SK-N-SH treated with all-trans-retinoic acid at 6 μM for 48 hours (cell line): ENCODE measurements around the gene ATP5PD.

Experiments used
- CSDC2 ChIP-seq: fragments of 250-450 bp; sonication (Bioruptor Pico); IDR thresholded peaks from 2 replicates; pipeline ENCODE4 v1.5.0; 2020; ENCODE audit warnings: mild to moderate bottlenecking, moderate library complexity
- GLIS3 ChIP-seq: fragments of 250-450 bp; sonication (Bioruptor Pico); IDR thresholded peaks from 2 replicates; pipeline ENCODE4 v1.5.0; 2020; ENCODE audit warnings: mild to moderate bottlenecking, moderate library complexity
- RARB ChIP-seq: fragments of 250-450 bp; sonication (Bioruptor Pico); IDR thresholded peaks from 2 replicates; pipeline ENCODE4 v1.8.0; 2021; ENCODE audit warnings: mild to moderate bottlenecking, moderate library complexity
- TF ChIP-seq, protein P1 (sequence below): fragments of 250-450 bp; sonication (Bioruptor Pico); IDR thresholded peaks from 2 replicates; pipeline ENCODE4 v1.8.0; 2021; ENCODE audit warnings: low read depth, mild to moderate bottlenecking, moderate library complexity, borderline replicate concordance
- TF ChIP-seq, protein P2 (sequence below): fragments of 250-450 bp; sonication (Bioruptor Pico); IDR thresholded peaks from 2 replicates; pipeline ENCODE4 v1.8.0; 2020; ENCODE audit warnings: mild to moderate bottlenecking, moderate library complexity, borderline replicate concordance
- TF ChIP-seq, protein P3 (sequence below): fragments of 250-450 bp; sonication (Bioruptor Pico); IDR thresholded peaks from 2 replicates; pipeline ENCODE4 v1.5.1; 2020; ENCODE audit warnings: low read depth, mild to moderate bottlenecking, moderate library complexity
- TF ChIP-seq, protein P4 (sequence below): fragments of 250-450 bp; sonication (Bioruptor Pico); IDR thresholded peaks from 2 replicates; pipeline ENCODE4 v1.5.0; 2020; ENCODE audit warnings: mild to moderate bottlenecking, moderate library complexity

DNA sequence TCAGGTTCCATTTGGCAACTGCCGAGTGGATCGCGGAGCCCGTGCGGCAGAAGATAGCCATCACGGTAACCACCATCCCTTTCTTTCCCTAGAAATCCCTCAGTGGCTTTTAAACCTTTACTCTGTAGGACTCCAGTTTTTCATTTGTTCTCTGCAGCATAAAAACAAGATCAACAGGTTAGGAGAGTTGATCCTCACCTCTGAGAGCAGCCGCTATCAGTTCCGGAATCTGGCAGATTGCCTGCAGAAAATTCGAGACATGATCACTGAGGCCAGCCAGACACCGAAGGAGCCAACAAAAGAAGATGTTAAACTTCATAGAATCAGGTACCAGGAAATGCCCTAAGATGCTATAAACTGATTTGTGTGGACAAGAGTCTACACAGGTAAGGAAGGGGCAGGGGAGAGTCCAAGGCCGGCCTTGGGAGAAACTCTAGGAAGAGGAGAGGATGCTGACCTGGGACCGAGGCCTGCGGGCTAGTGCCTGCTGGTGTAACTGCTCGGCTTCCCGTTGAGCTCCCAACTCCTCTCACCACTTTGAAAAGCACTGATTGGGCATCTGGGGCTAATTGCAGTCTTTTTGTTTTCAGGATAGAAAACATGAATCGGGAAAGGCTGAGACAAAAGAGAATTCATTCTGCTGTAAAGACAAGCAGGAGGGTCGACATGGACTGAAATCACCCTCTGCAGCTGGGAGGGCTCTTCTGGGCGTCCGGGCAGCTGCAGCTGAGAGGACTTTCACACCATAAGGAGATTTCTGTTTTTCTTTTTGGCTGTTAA, 26.2 kb downstream of the ATP5PD start:
- no peak for TF ChIP-seq RARB
- TF ChIP-seq, protein P1, sequence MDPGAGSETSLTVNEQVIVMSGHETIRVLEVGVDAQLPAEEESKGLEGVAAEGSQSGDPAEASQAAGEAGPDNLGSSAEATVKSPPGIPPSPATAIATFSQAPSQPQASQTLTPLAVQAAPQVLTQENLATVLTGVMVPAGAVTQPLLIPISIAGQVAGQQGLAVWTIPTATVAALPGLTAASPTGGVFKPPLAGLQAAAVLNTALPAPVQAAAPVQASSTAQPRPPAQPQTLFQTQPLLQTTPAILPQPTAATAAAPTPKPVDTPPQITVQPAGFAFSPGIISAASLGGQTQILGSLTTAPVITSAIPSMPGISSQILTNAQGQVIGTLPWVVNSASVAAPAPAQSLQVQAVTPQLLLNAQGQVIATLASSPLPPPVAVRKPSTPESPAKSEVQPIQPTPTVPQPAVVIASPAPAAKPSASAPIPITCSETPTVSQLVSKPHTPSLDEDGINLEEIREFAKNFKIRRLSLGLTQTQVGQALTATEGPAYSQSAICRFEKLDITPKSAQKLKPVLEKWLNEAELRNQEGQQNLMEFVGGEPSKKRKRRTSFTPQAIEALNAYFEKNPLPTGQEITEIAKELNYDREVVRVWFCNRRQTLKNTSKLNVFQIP (CRISPR knock-in tag), result no peak
- TF ChIP-seq, protein P2, sequence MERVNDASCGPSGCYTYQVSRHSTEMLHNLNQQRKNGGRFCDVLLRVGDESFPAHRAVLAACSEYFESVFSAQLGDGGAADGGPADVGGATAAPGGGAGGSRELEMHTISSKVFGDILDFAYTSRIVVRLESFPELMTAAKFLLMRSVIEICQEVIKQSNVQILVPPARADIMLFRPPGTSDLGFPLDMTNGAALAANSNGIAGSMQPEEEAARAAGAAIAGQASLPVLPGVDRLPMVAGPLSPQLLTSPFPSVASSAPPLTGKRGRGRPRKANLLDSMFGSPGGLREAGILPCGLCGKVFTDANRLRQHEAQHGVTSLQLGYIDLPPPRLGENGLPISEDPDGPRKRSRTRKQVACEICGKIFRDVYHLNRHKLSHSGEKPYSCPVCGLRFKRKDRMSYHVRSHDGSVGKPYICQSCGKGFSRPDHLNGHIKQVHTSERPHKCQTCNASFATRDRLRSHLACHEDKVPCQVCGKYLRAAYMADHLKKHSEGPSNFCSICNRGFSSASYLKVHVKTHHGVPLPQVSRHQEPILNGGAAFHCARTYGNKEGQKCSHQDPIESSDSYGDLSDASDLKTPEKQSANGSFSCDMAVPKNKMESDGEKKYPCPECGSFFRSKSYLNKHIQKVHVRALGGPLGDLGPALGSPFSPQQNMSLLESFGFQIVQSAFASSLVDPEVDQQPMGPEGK (CRISPR knock-in tag), result no peak
- TF ChIP-seq, protein P3, sequence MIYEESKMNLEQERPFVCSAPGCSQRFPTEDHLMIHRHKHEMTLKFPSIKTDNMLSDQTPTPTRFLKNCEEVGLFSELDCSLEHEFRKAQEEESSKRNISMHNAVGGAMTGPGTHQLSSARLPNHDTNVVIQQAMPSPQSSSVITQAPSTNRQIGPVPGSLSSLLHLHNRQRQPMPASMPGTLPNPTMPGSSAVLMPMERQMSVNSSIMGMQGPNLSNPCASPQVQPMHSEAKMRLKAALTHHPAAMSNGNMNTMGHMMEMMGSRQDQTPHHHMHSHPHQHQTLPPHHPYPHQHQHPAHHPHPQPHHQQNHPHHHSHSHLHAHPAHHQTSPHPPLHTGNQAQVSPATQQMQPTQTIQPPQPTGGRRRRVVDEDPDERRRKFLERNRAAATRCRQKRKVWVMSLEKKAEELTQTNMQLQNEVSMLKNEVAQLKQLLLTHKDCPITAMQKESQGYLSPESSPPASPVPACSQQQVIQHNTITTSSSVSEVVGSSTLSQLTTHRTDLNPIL (CRISPR knock-in tag), result no peak
- TF ChIP-seq CSDC2 (CRISPR knock-in tag), result no peak
- TF ChIP-seq GLIS3, result no peak
- TF ChIP-seq, protein P4, sequence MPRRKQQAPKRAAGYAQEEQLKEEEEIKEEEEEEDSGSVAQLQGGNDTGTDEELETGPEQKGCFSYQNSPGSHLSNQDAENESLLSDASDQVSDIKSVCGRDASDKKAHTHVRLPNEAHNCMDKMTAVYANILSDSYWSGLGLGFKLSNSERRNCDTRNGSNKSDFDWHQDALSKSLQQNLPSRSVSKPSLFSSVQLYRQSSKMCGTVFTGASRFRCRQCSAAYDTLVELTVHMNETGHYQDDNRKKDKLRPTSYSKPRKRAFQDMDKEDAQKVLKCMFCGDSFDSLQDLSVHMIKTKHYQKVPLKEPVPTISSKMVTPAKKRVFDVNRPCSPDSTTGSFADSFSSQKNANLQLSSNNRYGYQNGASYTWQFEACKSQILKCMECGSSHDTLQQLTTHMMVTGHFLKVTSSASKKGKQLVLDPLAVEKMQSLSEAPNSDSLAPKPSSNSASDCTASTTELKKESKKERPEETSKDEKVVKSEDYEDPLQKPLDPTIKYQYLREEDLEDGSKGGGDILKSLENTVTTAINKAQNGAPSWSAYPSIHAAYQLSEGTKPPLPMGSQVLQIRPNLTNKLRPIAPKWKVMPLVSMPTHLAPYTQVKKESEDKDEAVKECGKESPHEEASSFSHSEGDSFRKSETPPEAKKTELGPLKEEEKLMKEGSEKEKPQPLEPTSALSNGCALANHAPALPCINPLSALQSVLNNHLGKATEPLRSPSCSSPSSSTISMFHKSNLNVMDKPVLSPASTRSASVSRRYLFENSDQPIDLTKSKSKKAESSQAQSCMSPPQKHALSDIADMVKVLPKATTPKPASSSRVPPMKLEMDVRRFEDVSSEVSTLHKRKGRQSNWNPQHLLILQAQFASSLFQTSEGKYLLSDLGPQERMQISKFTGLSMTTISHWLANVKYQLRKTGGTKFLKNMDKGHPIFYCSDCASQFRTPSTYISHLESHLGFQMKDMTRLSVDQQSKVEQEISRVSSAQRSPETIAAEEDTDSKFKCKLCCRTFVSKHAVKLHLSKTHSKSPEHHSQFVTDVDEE, result no peak
